ENCODE data around the gene UNC93B1. TPM values are rescaled to one million over a fixed set of nuclear protein-coding genes. Genes with fewer than 3 reads are reported as not detected.
"Not testable (repeated sequence)": the region's sequence is repeated elsewhere in the genome, so short reads cannot be mapped to it uniquely, and the experiment has no call there.

UNC93B1 gene
- total RNA-seq, 2 experiments from 2014 or later: 21.3 to 22.0 TPM

DNA sequence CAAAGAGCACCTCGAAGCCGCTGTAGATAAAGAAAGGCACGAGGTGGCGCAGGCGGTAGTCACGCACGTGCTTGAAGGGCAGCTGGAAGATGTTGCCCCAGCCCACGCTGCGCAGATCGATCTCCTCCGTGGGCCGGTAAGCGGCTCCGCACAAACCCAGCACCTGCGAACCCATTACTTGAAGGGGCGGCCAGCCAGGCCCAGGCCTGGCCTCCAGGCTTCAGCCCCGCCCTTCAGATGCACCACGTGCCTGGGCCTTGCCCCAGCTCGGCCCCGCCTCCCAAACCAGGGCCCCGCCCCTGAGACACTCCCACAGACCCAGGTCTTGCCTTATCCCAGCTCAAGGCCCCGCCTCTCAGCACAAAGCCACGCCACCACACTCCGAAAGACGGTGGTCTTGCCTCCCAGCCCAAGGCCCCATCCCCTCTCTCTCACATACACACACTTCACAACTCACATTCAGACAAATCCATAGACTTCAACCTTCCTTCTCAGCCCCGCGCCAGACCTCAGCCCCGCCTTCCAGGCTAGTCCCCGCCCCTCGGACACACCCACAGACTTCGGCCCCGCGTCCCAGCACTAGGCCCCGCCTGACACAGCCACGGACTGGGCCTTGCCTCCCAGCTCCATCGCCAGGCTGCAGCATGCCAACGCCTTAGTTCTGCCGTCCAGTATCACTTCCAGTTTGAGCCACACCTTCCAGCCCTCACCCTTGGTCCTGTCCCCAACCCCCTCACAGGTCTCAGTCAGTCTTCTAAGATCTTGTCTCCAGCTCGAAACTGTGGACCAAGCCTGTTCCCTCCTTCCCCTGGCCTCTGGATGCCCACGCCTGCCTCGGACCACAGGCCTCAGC lies 7.0 kb downstream of the UNC93B1 start:
- DNase-seq (peak in 5 of 14 experiments; percentile 20 to 71 (median 33)), ATAC-seq (ENCODE audit: poor library complexity) (peak; percentile 67)
- ChIA-PET POLR2A (no interaction called here), CTCF (no interaction called here)
- H3K27ac ChIP-seq (ENCODE audit: low read depth in 1 of 2, low read length in 2 of 2): no peak overlapping the region
- peaks cover 3% of the 10 kb centered on the region for H3K36me3 ChIP-seq (ENCODE audit: insufficient read depth, low read length)
- no peak overlapping the region for H3K27ac Mint-ChIP-seq
- peaks cover 0 to 4% of the 10 kb centered on the region in 2 experiments for H3K9me3 ChIP-seq (ENCODE audit: control insufficient read depth in 1 of 2, insufficient read depth in 1 of 2, low read length in 2 of 2)
- no peaks in the 10 kb centered on the region for H3K9me3 Mint-ChIP-seq
- no peaks in the 10 kb centered on the region for H3K27me3 Mint-ChIP-seq
- H3K4me1 Mint-ChIP-seq (ENCODE audit: low read depth): peaks cover 18% of the 10 kb centered on the region
- H3K4me3 Mint-ChIP-seq: no peak overlapping the region
- H3K4me1 ChIP-seq (ENCODE audit: insufficient read depth, low read length): peaks cover 44% of the 10 kb centered on the region
- no peaks in the 10 kb centered on the region for H3K27me3 ChIP-seq (ENCODE audit: control insufficient read depth in 1 of 2, insufficient read depth in 2 of 2, low read length in 2 of 2)
- intact Hi-C loops (cut with DNase I, micrococcal nuclease): no loop called here
- no peak overlapping the region for H3K4me3 ChIP-seq (ENCODE audit: low read length)
- TF ChIP-seq, protein P1, sequence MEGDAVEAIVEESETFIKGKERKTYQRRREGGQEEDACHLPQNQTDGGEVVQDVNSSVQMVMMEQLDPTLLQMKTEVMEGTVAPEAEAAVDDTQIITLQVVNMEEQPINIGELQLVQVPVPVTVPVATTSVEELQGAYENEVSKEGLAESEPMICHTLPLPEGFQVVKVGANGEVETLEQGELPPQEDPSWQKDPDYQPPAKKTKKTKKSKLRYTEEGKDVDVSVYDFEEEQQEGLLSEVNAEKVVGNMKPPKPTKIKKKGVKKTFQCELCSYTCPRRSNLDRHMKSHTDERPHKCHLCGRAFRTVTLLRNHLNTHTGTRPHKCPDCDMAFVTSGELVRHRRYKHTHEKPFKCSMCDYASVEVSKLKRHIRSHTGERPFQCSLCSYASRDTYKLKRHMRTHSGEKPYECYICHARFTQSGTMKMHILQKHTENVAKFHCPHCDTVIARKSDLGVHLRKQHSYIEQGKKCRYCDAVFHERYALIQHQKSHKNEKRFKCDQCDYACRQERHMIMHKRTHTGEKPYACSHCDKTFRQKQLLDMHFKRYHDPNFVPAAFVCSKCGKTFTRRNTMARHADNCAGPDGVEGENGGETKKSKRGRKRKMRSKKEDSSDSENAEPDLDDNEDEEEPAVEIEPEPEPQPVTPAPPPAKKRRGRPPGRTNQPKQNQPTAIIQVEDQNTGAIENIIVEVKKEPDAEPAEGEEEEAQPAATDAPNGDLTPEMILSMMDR (IDR thresholded peaks at IDR 0.05): no peak
- peaks cover 8% of the 10 kb centered on the region for H3K36me3 Mint-ChIP-seq (ENCODE audit: low read depth)

DNA sequence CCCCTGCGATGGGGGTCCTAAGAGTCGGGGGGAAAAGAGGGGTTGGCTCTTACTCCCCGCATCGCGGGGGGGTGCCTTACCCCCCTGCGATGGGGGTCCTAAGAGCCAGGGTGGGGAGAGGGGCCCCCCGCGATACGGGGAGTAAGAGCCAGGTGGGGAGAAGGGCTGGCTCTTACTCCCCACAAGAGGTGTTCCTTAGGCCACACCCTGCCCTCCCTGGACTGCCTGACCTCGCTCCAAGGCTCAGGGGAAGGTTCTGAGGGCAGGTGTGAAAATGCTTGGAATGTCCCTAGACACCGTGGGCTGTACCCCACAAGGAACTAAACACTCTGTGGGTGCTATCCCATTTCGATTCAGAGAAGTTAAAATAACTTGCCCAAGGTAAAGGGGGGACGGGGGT lies 7.8 kb downstream of the UNC93B1 start:
- no peak overlapping the region for H3K4me3 Mint-ChIP-seq
- no peaks in the 10 kb centered on the region for H3K9me3 Mint-ChIP-seq
- peaks cover 3% of the 10 kb centered on the region for H3K36me3 ChIP-seq (ENCODE audit: insufficient read depth, low read length)
- ATAC-seq (ENCODE audit: poor library complexity) (no peak), DNase-seq (peak in 1 of 14 experiments; percentile 19)
- no peak overlapping the region for H3K4me3 ChIP-seq (ENCODE audit: low read length)
- TF ChIP-seq, protein P1 (IDR thresholded peaks at IDR 0.05): no peak
- peaks cover 8% of the 10 kb centered on the region for H3K36me3 Mint-ChIP-seq (ENCODE audit: low read depth)
- H3K27me3 ChIP-seq (ENCODE audit: control insufficient read depth in 1 of 2, insufficient read depth in 2 of 2, low read length in 2 of 2): no peaks in the 10 kb centered on the region
- H3K27ac ChIP-seq (ENCODE audit: low read depth in 1 of 2, low read length in 2 of 2): no peak overlapping the region
- peaks cover 18% of the 10 kb centered on the region for H3K4me1 Mint-ChIP-seq (ENCODE audit: low read depth)
- intact Hi-C loops (cut with DNase I, micrococcal nuclease): no loop called here
- peaks cover 0 to 4% of the 10 kb centered on the region in 2 experiments for H3K9me3 ChIP-seq (ENCODE audit: control insufficient read depth in 1 of 2, insufficient read depth in 1 of 2, low read length in 2 of 2)
- no peak overlapping the region for H3K27ac Mint-ChIP-seq
- peaks cover 44% of the 10 kb centered on the region for H3K4me1 ChIP-seq (ENCODE audit: insufficient read depth, low read length)
- POLR2A ChIA-PET: no interaction called here
- CTCF ChIA-PET: no interaction called here
- H3K27me3 Mint-ChIP-seq: no peaks in the 10 kb centered on the region

DNA sequence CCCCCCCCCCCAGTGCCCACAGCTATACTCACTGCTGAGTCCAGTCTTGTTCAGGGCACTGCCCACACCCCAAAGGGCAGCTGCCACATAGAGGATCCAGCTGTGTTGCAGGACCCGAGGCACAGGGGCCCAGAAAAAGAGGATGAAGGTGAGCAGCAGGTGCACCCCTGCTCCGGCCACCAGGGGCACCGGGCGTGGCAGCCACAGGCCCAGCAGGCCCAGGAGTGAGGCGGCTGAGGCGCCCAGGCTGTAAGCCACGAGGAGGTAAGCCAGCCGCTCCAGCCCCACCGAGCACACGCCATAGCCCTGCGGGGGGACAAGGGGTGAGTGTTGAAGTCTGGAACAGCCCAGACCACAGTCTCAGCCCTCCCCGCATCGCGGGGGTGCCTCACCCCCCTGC lies 8.3 kb downstream of the UNC93B1 start:
- H3K36me3 Mint-ChIP-seq (ENCODE audit: low read depth); H3K27me3 ChIP-seq (ENCODE audit: control insufficient read depth in 1 of 2, insufficient read depth in 2 of 2, low read length in 2 of 2): not testable (repeated sequence)

DNA sequence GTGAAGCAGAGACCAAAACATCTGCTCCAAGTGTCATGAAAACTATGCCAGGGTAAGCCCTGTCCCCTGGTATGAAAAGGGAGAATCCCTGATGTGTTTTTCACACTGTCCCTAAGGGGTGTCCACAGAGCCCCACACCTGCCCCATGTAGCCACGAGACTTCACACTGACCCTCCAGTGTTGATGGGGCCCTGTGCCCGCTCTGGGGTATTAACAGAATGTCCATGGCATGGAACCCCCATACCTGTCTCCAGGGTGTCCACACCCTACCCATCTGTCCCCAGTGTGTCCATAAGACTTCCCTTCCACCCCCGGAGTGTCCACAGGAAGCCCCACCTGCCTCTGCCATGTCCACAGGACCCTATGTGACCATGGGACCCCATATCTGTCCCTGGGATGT lies 8.8 kb downstream of the UNC93B1 start:
- H3K27me3 ChIP-seq (ENCODE audit: control insufficient read depth in 1 of 2, insufficient read depth in 2 of 2, low read length in 2 of 2); H3K36me3 ChIP-seq (ENCODE audit: insufficient read depth, low read length); DNase-seq; H3K27ac Mint-ChIP-seq; H3K27ac ChIP-seq (ENCODE audit: low read depth in 1 of 2, low read length in 2 of 2); ATAC-seq (ENCODE audit: poor library complexity); H3K27me3 Mint-ChIP-seq; H3K4me3 Mint-ChIP-seq; POLR2A ChIA-PET; H3K4me3 ChIP-seq (ENCODE audit: low read length); H3K36me3 Mint-ChIP-seq (ENCODE audit: low read depth); H3K9me3 Mint-ChIP-seq; intact Hi-C loops (cut with DNase I, micrococcal nuclease); H3K9me3 ChIP-seq (ENCODE audit: control insufficient read depth in 1 of 2, insufficient read depth in 1 of 2, low read length in 2 of 2); CTCF ChIA-PET: not testable (repeated sequence)
- peaks cover 18% of the 10 kb centered on the region for H3K4me1 Mint-ChIP-seq (ENCODE audit: low read depth)
- peaks cover 45% of the 10 kb centered on the region for H3K4me1 ChIP-seq (ENCODE audit: insufficient read depth, low read length)

More for the DNA sequence above, 8.3 kb downstream of the UNC93B1 start:
- H3K4me3 Mint-ChIP-seq; H3K36me3 ChIP-seq (ENCODE audit: insufficient read depth, low read length); CTCF ChIA-PET; H3K9me3 Mint-ChIP-seq; ATAC-seq (ENCODE audit: poor library complexity); DNase-seq; H3K27ac ChIP-seq (ENCODE audit: low read depth in 1 of 2, low read length in 2 of 2); H3K9me3 ChIP-seq (ENCODE audit: control insufficient read depth in 1 of 2, insufficient read depth in 1 of 2, low read length in 2 of 2); H3K27me3 Mint-ChIP-seq; POLR2A ChIA-PET; intact Hi-C loops (cut with DNase I, micrococcal nuclease); H3K4me3 ChIP-seq (ENCODE audit: low read length); H3K27ac Mint-ChIP-seq: not testable (repeated sequence)
- peaks cover 46% of the 10 kb centered on the region for H3K4me1 ChIP-seq (ENCODE audit: insufficient read depth, low read length)
- peaks cover 18% of the 10 kb centered on the region for H3K4me1 Mint-ChIP-seq (ENCODE audit: low read depth)

DNA sequence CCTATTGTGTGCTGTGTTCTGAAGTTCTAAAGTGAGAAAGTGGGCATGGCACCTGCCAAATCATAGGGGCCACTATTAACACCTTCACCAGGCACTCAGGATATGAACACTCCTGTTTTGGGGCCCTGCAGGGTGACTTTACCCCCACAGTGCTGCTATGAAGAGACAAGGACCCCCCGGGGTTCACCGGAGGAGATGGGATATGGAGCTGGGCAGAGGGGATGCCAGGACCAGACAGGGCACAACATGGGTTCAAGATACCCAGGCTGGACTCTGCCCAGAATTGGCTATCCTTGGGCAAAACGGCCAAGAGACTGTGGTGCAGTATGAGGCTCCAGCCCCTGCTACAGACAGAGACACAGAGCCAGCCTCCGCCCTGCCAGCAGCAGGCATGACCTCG lies 9.5 kb downstream of the UNC93B1 start:
- ATAC-seq (ENCODE audit: poor library complexity); H3K4me3 ChIP-seq (ENCODE audit: low read length); H3K9me3 ChIP-seq (ENCODE audit: control insufficient read depth in 1 of 2, insufficient read depth in 1 of 2, low read length in 2 of 2); H3K9me3 Mint-ChIP-seq; H3K27me3 Mint-ChIP-seq; H3K4me3 Mint-ChIP-seq; H3K36me3 ChIP-seq (ENCODE audit: insufficient read depth, low read length); H3K27ac Mint-ChIP-seq; H3K27me3 ChIP-seq (ENCODE audit: control insufficient read depth in 1 of 2, insufficient read depth in 2 of 2, low read length in 2 of 2); intact Hi-C loops (cut with DNase I, micrococcal nuclease); H3K27ac ChIP-seq (ENCODE audit: low read depth in 1 of 2, low read length in 2 of 2); H3K36me3 Mint-ChIP-seq (ENCODE audit: low read depth); DNase-seq: not testable (repeated sequence)
- peaks cover 38% of the 10 kb centered on the region for H3K4me1 ChIP-seq (ENCODE audit: insufficient read depth, low read length)
- ChIA-PET CTCF (interaction anchor here (0.9 to 1.1 kb wide), 4 partner anchors 8 to 48 kb away, joined by 3 to 4 read pairs (median 4); partner anchors contain the start of gene NDUFS8), POLR2A (interaction anchor here (1.1 kb wide), 1 partner anchor 9 kb away, joined by 3 read pairs; no protein-coding TSS in a partner anchor)
- H3K4me1 Mint-ChIP-seq (ENCODE audit: low read depth): peaks cover 18% of the 10 kb centered on the region
